Measurements from ENCODE around the gene ATAD3A. TPM values are rescaled to one million over a fixed set of nuclear protein-coding genes. Genes with fewer than 3 reads are reported as not detected.
"Not testable (repeated sequence)": the region's sequence is repeated elsewhere in the genome, so short reads cannot be mapped to it uniquely, and the experiment has no call there.

The ATAD3A gene
- total RNA-seq, 1 experiment from 2014 or later = 55.8 TPM

- not testable (repeated sequence) for H3K79me2 ChIP-seq (ENCODE audit: insufficient read depth, low read length); H3K23ac ChIP-seq (ENCODE audit: insufficient read length, low read depth, low read length); H2AFZ ChIP-seq (ENCODE audit: low read length); H3K27me3 ChIP-seq (ENCODE audit: insufficient read depth, low read length); H2BK120ac ChIP-seq (ENCODE audit: low read depth, low read length, poor library complexity, severe bottlenecking); H3K4me1 ChIP-seq (ENCODE audit: insufficient read depth, low read length); H4K20me1 ChIP-seq (ENCODE audit: control insufficient read depth, insufficient read depth, insufficient read length); H2BK15ac ChIP-seq (ENCODE audit: low read depth, low read length); H3K27ac ChIP-seq (ENCODE audit: insufficient read length, low read depth, low read length); H3K14ac ChIP-seq (ENCODE audit: insufficient read depth, low read length); H3K9me3 ChIP-seq (ENCODE audit: control insufficient read depth, low read depth, low read length); H2AK5ac ChIP-seq (ENCODE audit: insufficient read length, low read length); H3K4me2 ChIP-seq (ENCODE audit: insufficient read depth, insufficient read length, low read length); H4K91ac ChIP-seq (ENCODE audit: insufficient read length, low read depth, low read length); H3K23me2 ChIP-seq (ENCODE audit: insufficient read length, low read depth, low read length, poor library complexity, severe bottlenecking); H2BK20ac ChIP-seq (ENCODE audit: low read depth, low read length, poor library complexity, severe bottlenecking); H3K27ac Mint-ChIP-seq; H3K4me1 Mint-ChIP-seq; H3K4ac ChIP-seq (ENCODE audit: low read depth, low read length); H3K9me3 Mint-ChIP-seq; H4K8ac ChIP-seq (replicated peaks; ENCODE audit: insufficient read length, low read depth, low read length); H2BK5ac ChIP-seq (ENCODE audit: insufficient read length, low read length); H2BK12ac ChIP-seq (ENCODE audit: insufficient read length, low read depth, low read length); DNase-seq; H3K56ac ChIP-seq (ENCODE audit: insufficient read length, low read depth, low read length); H3K18ac ChIP-seq (ENCODE audit: insufficient read length, low read depth, low read length); H3K9ac ChIP-seq (ENCODE audit: extremely low read depth, insufficient read length, low read length); H3K27me3 Mint-ChIP-seq (ENCODE audit: low read depth); H4K5ac ChIP-seq (ENCODE audit: insufficient read length, low read depth, low read length); H3K79me1 ChIP-seq (ENCODE audit: insufficient read depth, low read depth, low read length, poor library complexity, severe bottlenecking); H3T11ph ChIP-seq (ENCODE audit: low read length); H3K4me3 Mint-ChIP-seq
- peaks cover 13 to 31% (median 23%) of the 10 kb centered on the region in 3 experiments for H3K36me3 Mint-ChIP-seq (ENCODE audit: insufficient read depth in 1 of 3, low read depth in 3 of 3)
- no CpG with 5 or more reads among the region's 7 CpGs for whole genome bisulfite sequencing (ENCODE audit: extremely low coverage, insufficient read length, low lambda C conversion rate)
These were observed 45.7 kb downstream of the ATAD3A start for GRCh38 chr1:1557688-1558087.
